ENCODE data around the gene KBTBD12. TPM values are rescaled to one million over a fixed set of nuclear protein-coding genes. Genes with fewer than 3 reads are reported as not detected.

KBTBD12 gene
- total and polyA plus RNA-seq, 2 of the 13 experiments (the other 11 are each of a cell fraction or from before 2014, with no cell fraction given), result not detected

- 4% methylated on average over 1 of the region's 1 CpG for WGBS (ENCODE audit: low lambda C conversion rate)
- no peaks in the 10 kb centered on the region for H3K9me3 ChIP-seq (ENCODE audit: low read length)
- H3K4me2 ChIP-seq (ENCODE audit: low read depth, low read length), result no peak overlapping the region
- in situ Hi-C loops (cut with HindIII; ENCODE audit: extremely low pct_ligation_motif_present, low pct_unique_long_range_greater_than_20kb) (loop anchor here (10.0 kb wide), 2 partner anchors 113 to 283 kb away; no protein-coding TSS in a partner anchor), intact Hi-C loops (cut with micrococcal nuclease; ENCODE audit: unreplicated experiment) (no loop called here)
- H3K4me3 ChIP-seq (replicated peaks in 1 of 3; ENCODE audit: insufficient read depth in 1 of 3, low read depth in 2 of 3, low read length in 3 of 3), result no peak overlapping the region
- no peak for ATAC-seq
- no peak for FAIRE-seq
- TF ChIP-seq ZNF335 (CRISPR knock-in tag; IDR thresholded peaks at IDR 0.05) (no peak), HES4 (CRISPR knock-in tag; IDR thresholded peaks at IDR 0.05; ENCODE audit: borderline replicate concordance) (no peak), MAZ (IDR thresholded peaks at IDR 0.05; ENCODE audit: borderline replicate concordance, low read depth, low read length) (no peak), MAZ (CRISPR knock-in tag; IDR thresholded peaks at IDR 0.05; ENCODE audit: low read depth) (no peak), ZNF432 (CRISPR knock-in tag; IDR thresholded peaks at IDR 0.05; ENCODE audit: borderline replicate concordance) (no peak), POLR2AphosphoS5 (IDR thresholded peaks at IDR 0.05; ENCODE audit: low read depth, low read length) (no peak), ARHGAP35 (CRISPR knock-in tag; IDR thresholded peaks at IDR 0.05; ENCODE audit: borderline replicate concordance) (no peak), ZNF33B (CRISPR knock-in tag; IDR thresholded peaks at IDR 0.05) (no peak), ZNF770 (CRISPR knock-in tag; IDR thresholded peaks at IDR 0.05) (no peak), GFI1 (CRISPR knock-in tag; IDR thresholded peaks at IDR 0.05; ENCODE audit: borderline replicate concordance) (no peak)
- no peaks in the 10 kb centered on the region for H4K20me1 ChIP-seq (ENCODE audit: insufficient read depth, low read length)
- no peaks in the 10 kb centered on the region for H3K79me2 ChIP-seq (ENCODE audit: insufficient read depth, low read length)
- ChIA-PET POLR2A (no interaction called here), CTCF (ENCODE audit: low intra/inter-chr PET ratio, low total read pairs) (no interaction called here)
- no peak overlapping the region for H2AFZ ChIP-seq (ENCODE audit: low read length)
- H3K4me1 ChIP-seq (ENCODE audit: insufficient read depth, low read length), result peaks cover 1% of the 10 kb centered on the region; the same call in 1 of the 2 replicates
- no peak overlapping the region for H3K27ac ChIP-seq (ENCODE audit: extremely low read length, insufficient read depth, low read length)
- DNase-seq (ENCODE audit: low spot score), result no peak
- no peaks in the 10 kb centered on the region for H3K36me3 ChIP-seq (replicated peaks in 1 of 2; ENCODE audit: control insufficient read depth in 1 of 2, insufficient read depth in 2 of 2, low read length in 2 of 2)
- H3K27me3 ChIP-seq (ENCODE audit: control insufficient read depth in 1 of 2, insufficient read depth in 2 of 2, low read length in 2 of 2), result peaks cover 0 to 3% of the 10 kb centered on the region in 2 experiments; a peak in 1 of 5 replicates
- BruUV-seq (replicated peaks), result no TSS peak
- H3K9ac ChIP-seq (ENCODE audit: insufficient read depth, low read depth, low read length), result no peak overlapping the region
These were observed 52.3 kb downstream of the KBTBD12 start for GRCh38 chr3:127967316-127967715.

Data from HepG2 (cell line).